ENCODE measurements around the gene ADAM19.
A peak's percentile ranks its signal among the peaks of the same experiment; 100 is the strongest.

The ADAM19 gene

DNA sequence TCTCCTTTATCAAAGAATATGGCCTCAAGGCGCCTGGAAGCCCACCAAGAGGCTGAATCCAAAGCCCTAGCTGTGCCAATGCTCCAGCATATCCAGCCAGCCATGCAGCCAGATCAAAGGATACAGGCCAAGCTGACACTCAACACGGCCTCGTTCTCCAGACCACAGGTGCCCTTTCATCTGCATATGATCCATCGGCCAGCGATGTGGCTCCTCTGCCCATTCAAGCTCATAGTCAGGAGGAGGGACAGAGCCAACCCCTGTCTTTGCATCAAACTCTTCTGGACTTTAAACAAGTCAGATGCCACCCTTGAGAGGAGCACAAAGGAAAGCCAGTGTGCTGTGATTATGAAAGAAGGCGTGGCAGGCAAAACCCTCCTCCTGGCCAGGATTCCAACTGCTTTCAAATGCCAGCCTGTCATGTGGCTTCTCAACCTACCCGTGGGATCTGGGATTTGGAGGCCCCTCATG, 42.5 kb downstream of the ADAM19 start:
- Histone ChIP-seq H3K36me3 (ENCODE audit: control insufficient read depth in 2 of 2, insufficient read depth in 2 of 2, low read length in 2 of 2) (peaks cover 0 to 26% of the 10 kb centered on the region in 2 donors), H3K27ac (ENCODE audit: low read depth in 2 of 2, low read length in 2 of 2) (peak overlapping the region in 1 of 2 donors; percentile 50), H3K4me1 (ENCODE audit: control insufficient read depth in 2 of 2, insufficient read depth in 2 of 2, low read length in 2 of 2) (peaks cover 5 to 6% of the 10 kb centered on the region in 2 donors), H3K4me3 (ENCODE audit: low read length in 2 of 2) (no peak overlapping the region), H3K27me3 (ENCODE audit: control insufficient read depth in 2 of 2, insufficient read depth in 2 of 2, low read length in 2 of 2) (no peaks in the 10 kb centered on the region), H3K9ac (ENCODE audit: low read depth in 1 of 2, low read length in 2 of 2) (no peak overlapping the region), H3K9me3 (ENCODE audit: control insufficient read depth in 2 of 2, low read length in 2 of 2) (no peaks in the 10 kb centered on the region)

DNA sequence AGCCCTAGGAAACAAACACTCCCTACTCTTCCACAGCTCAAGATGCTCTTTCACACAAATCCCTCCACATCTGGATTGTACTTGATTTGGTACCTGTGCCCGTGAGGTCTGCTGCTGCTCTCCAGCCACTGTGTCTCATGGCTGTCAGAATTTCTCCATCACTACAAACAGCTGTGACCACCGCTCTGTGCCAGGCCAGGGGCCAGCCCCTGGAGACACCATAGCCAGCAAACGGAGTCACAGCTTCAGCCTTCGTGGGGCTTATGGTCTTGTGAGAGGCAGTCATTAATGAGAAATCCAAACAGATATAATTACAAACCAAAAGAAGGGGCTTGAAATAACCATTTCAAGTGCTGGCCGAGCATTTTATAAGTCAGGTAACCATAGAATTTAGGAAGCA, 43.6 kb downstream of the ADAM19 start:
- Histone ChIP-seq H3K4me3 (ENCODE audit: low read length in 2 of 2) (no peak overlapping the region), H3K27me3 (ENCODE audit: control insufficient read depth in 2 of 2, insufficient read depth in 2 of 2, low read length in 2 of 2) (no peaks in the 10 kb centered on the region), H3K9me3 (ENCODE audit: control insufficient read depth in 2 of 2, low read length in 2 of 2) (no peaks in the 10 kb centered on the region), H3K9ac (ENCODE audit: low read depth in 1 of 2, low read length in 2 of 2) (no peak overlapping the region), H3K27ac (ENCODE audit: low read depth in 2 of 2, low read length in 2 of 2) (no peak overlapping the region), H3K36me3 (ENCODE audit: control insufficient read depth in 2 of 2, insufficient read depth in 2 of 2, low read length in 2 of 2) (peaks cover 0 to 20% of the 10 kb centered on the region in 2 donors), H3K4me1 (ENCODE audit: control insufficient read depth in 2 of 2, insufficient read depth in 2 of 2, low read length in 2 of 2) (peaks cover 8 to 9% of the 10 kb centered on the region in 2 donors)

DNA sequence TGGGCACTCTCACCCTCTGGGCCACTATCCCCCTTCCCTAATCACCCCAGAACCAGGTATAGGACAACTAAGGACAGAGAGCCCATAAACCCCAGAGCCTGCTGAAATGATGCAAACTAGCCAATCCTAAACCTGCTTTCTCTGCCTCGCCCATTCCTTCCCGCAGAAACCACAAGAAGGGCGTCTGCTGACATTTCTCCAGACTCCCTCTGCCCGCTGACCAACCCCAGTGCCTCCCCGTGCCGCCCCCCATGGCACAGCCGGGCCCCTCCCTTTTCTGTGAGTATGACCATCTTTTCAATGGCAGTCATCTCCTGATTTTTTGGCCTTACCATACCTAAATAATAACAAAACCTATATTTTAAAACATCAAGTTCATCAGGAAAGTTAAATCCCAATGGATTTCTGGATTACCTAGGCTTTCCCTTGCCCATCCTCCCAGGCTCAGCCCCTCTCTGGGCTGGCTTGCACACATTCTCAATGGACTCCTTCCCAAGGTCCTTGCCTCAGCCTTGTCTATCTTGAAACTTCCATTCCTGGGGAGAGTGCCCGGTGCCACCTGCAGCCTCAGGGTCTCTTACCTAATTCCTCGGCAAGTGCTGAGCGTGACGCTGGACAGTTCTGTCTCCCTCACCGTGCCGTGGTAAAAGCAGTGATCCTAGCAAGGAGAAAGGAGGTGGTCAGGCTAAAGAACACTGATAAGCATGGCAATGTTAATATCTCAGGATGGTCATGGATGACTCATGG, 45.2 kb downstream of the ADAM19 start:
- H3K27me3 ChIP-seq (ENCODE audit: control insufficient read depth in 2 of 2, insufficient read depth in 2 of 2, low read length in 2 of 2) = no peaks in the 10 kb centered on the region
- no peak overlapping the region for H3K27ac ChIP-seq (ENCODE audit: low read depth in 2 of 2, low read length in 2 of 2)
- H3K4me1 ChIP-seq (ENCODE audit: control insufficient read depth in 2 of 2, insufficient read depth in 2 of 2, low read length in 2 of 2) = peaks cover 8 to 9% of the 10 kb centered on the region in 2 donors
- no peak overlapping the region for H3K9ac ChIP-seq (ENCODE audit: low read depth in 1 of 2, low read length in 2 of 2)
- no peaks in the 10 kb centered on the region for H3K9me3 ChIP-seq (ENCODE audit: control insufficient read depth in 2 of 2, low read length in 2 of 2)
- H3K4me3 ChIP-seq (ENCODE audit: low read length in 2 of 2) = no peak overlapping the region
- H3K36me3 ChIP-seq (ENCODE audit: control insufficient read depth in 2 of 2, insufficient read depth in 2 of 2, low read length in 2 of 2) = peaks cover 0 to 14% of the 10 kb centered on the region in 2 donors

DNA sequence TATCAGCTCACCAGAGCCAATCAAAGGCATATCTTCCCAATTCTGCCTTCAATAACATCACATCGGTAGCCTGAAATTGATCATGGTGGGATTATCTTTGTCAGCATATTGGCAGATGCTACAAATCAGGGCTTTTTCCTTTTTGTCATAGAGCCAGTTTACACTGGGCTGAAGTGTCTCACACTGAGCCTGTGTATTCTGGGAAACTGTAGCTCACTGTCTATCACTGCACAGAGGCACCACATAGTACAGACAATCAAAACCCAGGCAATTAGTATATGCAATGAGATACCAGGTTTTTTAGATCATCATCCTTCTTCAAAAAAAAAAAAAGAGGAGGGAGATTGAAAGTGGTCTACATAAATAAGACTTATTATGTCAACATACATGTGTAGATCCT, 46.6 kb downstream of the ADAM19 start:
- H3K4me3 ChIP-seq (ENCODE audit: low read length in 2 of 2) = no peak overlapping the region
- H3K4me1 ChIP-seq (ENCODE audit: control insufficient read depth in 2 of 2, insufficient read depth in 2 of 2, low read length in 2 of 2) = peaks cover 8 to 9% of the 10 kb centered on the region in 2 donors
- peaks cover 0 to 14% of the 10 kb centered on the region in 2 donors for H3K36me3 ChIP-seq (ENCODE audit: control insufficient read depth in 2 of 2, insufficient read depth in 2 of 2, low read length in 2 of 2)
- H3K27ac ChIP-seq (ENCODE audit: low read depth in 2 of 2, low read length in 2 of 2) = peak overlapping the region in 1 of 2 donors; percentile 25
- no peaks in the 10 kb centered on the region for H3K27me3 ChIP-seq (ENCODE audit: control insufficient read depth in 2 of 2, insufficient read depth in 2 of 2, low read length in 2 of 2)
- H3K9ac ChIP-seq (ENCODE audit: low read depth in 1 of 2, low read length in 2 of 2) = no peak overlapping the region
- H3K9me3 ChIP-seq (ENCODE audit: control insufficient read depth in 2 of 2, low read length in 2 of 2) = no peaks in the 10 kb centered on the region

DNA sequence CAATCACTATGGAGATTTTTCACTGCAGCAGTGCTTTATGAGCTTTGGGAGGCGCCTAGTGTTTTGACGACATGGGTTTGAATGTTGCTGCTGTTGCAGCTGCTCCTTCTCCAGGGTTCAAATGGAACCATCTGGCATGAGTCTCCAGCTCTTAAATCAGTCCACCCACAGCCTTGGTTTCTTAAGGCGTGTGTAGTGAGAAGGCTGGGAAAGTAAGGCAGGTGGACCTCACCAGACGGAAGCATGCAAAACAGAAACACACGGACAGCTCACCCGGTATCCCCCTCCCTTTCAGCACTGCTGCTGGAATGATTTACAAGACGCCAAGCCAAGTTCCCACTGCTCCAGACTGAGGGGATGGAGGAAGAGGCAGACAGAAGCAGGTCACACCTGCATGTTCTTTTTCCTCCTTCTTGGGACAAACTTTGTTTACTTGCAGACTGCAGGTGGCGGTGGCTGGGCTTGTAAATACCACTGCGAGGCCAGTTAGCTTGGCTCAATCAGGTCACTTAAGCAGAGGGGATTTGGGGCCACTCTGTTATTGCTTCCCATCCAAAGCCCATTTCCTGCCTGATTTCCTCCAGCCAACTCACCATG, 47.4 kb downstream of the ADAM19 start:
- H3K27ac ChIP-seq (ENCODE audit: low read depth in 2 of 2, low read length in 2 of 2) = peak overlapping the region; percentile 40 to 56
- no peaks in the 10 kb centered on the region for H3K9me3 ChIP-seq (ENCODE audit: control insufficient read depth in 2 of 2, low read length in 2 of 2)
- H3K36me3 ChIP-seq (ENCODE audit: control insufficient read depth in 2 of 2, insufficient read depth in 2 of 2, low read length in 2 of 2) = peaks cover 0 to 14% of the 10 kb centered on the region in 2 donors
- H3K27me3 ChIP-seq (ENCODE audit: control insufficient read depth in 2 of 2, insufficient read depth in 2 of 2, low read length in 2 of 2) = no peaks in the 10 kb centered on the region
- H3K4me3 ChIP-seq (ENCODE audit: low read length in 2 of 2) = peak overlapping the region; percentile 27 to 50
- peak overlapping the region in 1 of 2 donors; percentile 8 for H3K9ac ChIP-seq (ENCODE audit: low read depth in 1 of 2, low read length in 2 of 2)
- peaks cover 8 to 9% of the 10 kb centered on the region in 2 donors for H3K4me1 ChIP-seq (ENCODE audit: control insufficient read depth in 2 of 2, insufficient read depth in 2 of 2, low read length in 2 of 2)

DNA sequence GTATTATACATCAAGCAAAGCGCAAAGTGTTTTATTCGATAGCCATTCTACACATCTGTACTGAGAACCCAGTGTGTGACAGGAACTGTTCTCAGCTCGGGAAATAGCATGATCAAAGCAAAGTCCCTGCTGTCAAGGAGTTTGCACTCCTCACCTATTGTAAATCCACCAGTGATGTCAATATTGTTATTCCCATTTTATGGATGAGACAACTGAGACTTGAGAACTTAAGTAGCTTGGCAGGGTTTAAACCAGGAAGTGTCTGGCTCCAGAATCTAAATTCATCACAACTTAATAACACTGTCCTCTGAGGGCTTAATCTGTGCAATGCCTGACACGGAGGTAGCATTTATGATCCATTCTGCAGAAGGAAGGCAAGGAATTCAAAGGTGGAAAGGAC, 50.7 kb downstream of the ADAM19 start:
- H3K27ac ChIP-seq (ENCODE audit: low read depth in 2 of 2, low read length in 2 of 2) = peak overlapping the region in 1 of 2 donors; percentile 20
- H3K9me3 ChIP-seq (ENCODE audit: control insufficient read depth in 2 of 2, low read length in 2 of 2) = no peaks in the 10 kb centered on the region
- peaks cover 8 to 19% of the 10 kb centered on the region in 2 donors for H3K4me1 ChIP-seq (ENCODE audit: control insufficient read depth in 2 of 2, insufficient read depth in 2 of 2, low read length in 2 of 2)
- H3K4me3 ChIP-seq (ENCODE audit: low read length in 2 of 2) = no peak overlapping the region
- H3K27me3 ChIP-seq (ENCODE audit: control insufficient read depth in 2 of 2, insufficient read depth in 2 of 2, low read length in 2 of 2) = no peaks in the 10 kb centered on the region
- H3K36me3 ChIP-seq (ENCODE audit: control insufficient read depth in 2 of 2, insufficient read depth in 2 of 2, low read length in 2 of 2) = peaks cover 0 to 11% of the 10 kb centered on the region in 2 donors
- H3K9ac ChIP-seq (ENCODE audit: low read depth in 1 of 2, low read length in 2 of 2) = no peak overlapping the region

DNA sequence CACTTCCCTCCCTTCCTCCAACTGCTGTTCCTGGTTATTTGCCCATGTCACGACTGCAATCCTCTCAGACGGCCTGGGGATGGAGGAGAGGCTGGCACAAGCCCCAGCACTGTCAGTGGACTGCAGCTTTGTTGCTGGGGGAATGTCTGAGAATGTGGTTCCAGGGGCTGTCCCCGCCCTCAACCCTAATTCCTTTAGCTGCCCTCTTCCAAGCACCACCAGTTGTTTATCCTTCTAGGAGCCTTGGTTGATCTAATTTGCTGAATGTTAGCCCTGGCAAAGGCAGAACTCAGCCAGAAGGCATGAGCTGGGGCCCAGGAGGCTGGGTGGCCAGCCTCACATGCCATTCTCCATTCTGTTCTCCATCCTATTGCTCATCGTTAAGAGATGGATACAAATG, 51.6 kb downstream of the ADAM19 start:
- H3K36me3 ChIP-seq (ENCODE audit: control insufficient read depth in 2 of 2, insufficient read depth in 2 of 2, low read length in 2 of 2) = peaks cover 0 to 7% of the 10 kb centered on the region in 2 donors
- H3K27me3 ChIP-seq (ENCODE audit: control insufficient read depth in 2 of 2, insufficient read depth in 2 of 2, low read length in 2 of 2) = no peaks in the 10 kb centered on the region
- H3K4me1 ChIP-seq (ENCODE audit: control insufficient read depth in 2 of 2, insufficient read depth in 2 of 2, low read length in 2 of 2) = peaks cover 8 to 19% of the 10 kb centered on the region in 2 donors
- no peak overlapping the region for H3K4me3 ChIP-seq (ENCODE audit: low read length in 2 of 2)
- H3K9ac ChIP-seq (ENCODE audit: low read depth in 1 of 2, low read length in 2 of 2) = no peak overlapping the region
- no peak overlapping the region for H3K27ac ChIP-seq (ENCODE audit: low read depth in 2 of 2, low read length in 2 of 2)
- no peaks in the 10 kb centered on the region for H3K9me3 ChIP-seq (ENCODE audit: control insufficient read depth in 2 of 2, low read length in 2 of 2)

DNA sequence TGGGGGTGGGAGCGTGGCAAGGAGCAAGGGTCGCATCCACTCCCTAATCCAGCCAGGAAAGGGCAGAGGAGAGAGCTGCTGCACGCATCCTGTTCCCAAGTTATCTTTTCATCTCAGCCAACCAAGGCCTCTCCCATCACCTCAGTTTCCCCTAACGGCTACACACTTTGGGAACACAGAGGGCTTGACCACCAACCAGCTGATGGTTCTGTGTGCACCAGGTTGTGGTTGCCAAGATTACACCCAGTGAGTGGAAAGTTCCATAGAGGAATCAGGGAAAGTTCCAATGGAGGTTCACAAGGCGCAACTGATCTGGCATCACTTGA, 53.9 kb downstream of the ADAM19 start:
- no peak overlapping the region for H3K4me3 ChIP-seq (ENCODE audit: low read length in 2 of 2)
- no peak overlapping the region for H3K9ac ChIP-seq (ENCODE audit: low read depth in 1 of 2, low read length in 2 of 2)
- H3K27ac ChIP-seq (ENCODE audit: low read depth in 2 of 2, low read length in 2 of 2) = peak overlapping the region; percentile 29 to 57
- no peaks in the 10 kb centered on the region for H3K27me3 ChIP-seq (ENCODE audit: control insufficient read depth in 2 of 2, insufficient read depth in 2 of 2, low read length in 2 of 2)
- no peaks in the 10 kb centered on the region for H3K9me3 ChIP-seq (ENCODE audit: control insufficient read depth in 2 of 2, low read length in 2 of 2)
- peaks cover 0 to 11% of the 10 kb centered on the region in 2 donors for H3K4me1 ChIP-seq (ENCODE audit: control insufficient read depth in 2 of 2, insufficient read depth in 2 of 2, low read length in 2 of 2)
- H3K36me3 ChIP-seq (ENCODE audit: control insufficient read depth in 2 of 2, insufficient read depth in 2 of 2, low read length in 2 of 2) = no peaks in the 10 kb centered on the region

DNA sequence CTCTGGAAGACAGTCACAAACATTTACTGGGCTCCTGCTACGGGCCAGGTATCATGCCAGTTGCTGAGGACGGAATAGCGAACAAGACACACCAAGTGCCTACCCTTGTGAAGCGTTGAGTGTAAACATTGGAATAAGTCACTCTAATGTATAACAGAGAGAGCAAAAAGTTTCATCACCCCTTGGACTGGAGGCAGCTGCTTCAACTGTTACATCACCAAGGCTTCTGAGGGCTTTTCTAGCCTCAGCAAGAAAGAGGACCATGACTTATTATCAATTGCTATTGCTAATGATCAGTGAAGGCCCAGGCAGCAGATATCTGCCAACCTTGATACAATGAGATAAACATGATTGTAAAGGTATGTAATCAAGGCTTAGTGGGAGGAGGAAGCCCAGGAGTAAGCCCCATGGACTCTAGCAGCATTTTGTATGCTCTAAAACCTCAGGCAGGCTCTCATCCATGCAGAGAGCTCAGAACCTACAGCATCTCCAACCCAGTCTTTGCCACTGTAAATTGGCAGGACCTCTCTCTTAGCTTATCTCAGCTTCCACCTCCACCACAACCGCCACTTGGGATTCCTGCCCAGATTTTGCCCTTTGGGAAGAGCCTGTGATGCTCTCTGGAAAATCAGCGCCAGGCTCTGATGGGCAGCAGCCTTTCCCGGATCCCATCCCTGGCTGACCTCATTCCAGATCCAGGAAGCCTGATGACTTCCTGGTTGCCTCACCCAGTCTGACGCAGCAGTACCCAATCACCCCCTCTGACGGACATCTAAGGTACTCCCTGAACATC, 54.5 kb downstream of the ADAM19 start:
- Histone ChIP-seq H3K9me3 (ENCODE audit: control insufficient read depth in 2 of 2, low read length in 2 of 2) (no peaks in the 10 kb centered on the region), H3K4me3 (ENCODE audit: low read length in 2 of 2) (no peak overlapping the region), H3K36me3 (ENCODE audit: control insufficient read depth in 2 of 2, insufficient read depth in 2 of 2, low read length in 2 of 2) (no peaks in the 10 kb centered on the region), H3K27ac (ENCODE audit: low read depth in 2 of 2, low read length in 2 of 2) (peak overlapping the region; percentile 29 to 57), H3K4me1 (ENCODE audit: control insufficient read depth in 2 of 2, insufficient read depth in 2 of 2, low read length in 2 of 2) (peaks cover 0 to 12% of the 10 kb centered on the region in 2 donors), H3K9ac (ENCODE audit: low read depth in 1 of 2, low read length in 2 of 2) (no peak overlapping the region), H3K27me3 (ENCODE audit: control insufficient read depth in 2 of 2, insufficient read depth in 2 of 2, low read length in 2 of 2) (no peaks in the 10 kb centered on the region)
